Astrocyte (in vitro differentiated cells and primary cell): ENCODE measurements around the gene EPHA7.

Experiments used
- EZH2 ChIP-seq: IDR thresholded peaks from 2 replicates; pipeline ENCODE4 v1.6.1; 2012; ENCODE audit warnings: mild to moderate bottlenecking, low read length, inconsistent platforms; ENCODE audit not compliant: insufficient read depth
- TF ChIP-seq, protein P1 (sequence below): IDR thresholded peaks from 2 replicates; pipeline ENCODE4 v1.5.1; 2011; ENCODE audit warnings: low read depth, mild to moderate bottlenecking, inconsistent platforms, low read length, moderate library complexity; ENCODE audit not compliant: insufficient read depth

DNA sequence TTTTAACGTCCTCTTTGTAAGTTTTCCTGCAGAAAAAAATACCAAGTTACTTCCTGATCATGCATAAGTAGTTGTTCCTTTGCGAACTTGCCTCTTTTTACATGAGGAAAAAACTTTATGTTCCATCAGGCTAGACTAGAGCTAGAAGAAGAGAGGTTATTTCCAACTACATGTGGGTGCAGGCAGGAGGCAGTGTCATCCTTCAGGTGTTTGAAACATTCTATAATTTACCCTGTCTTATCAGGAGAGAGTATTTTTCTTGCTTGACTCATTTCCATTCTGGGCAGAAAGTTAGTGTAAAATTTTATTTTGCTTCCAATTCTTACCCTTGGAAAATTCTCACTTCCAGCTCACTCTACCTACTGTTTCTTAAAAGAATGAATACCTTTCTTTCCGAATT lies 28.5 kb upstream of the EPHA7 start:
- TF ChIP-seq, protein P1, sequence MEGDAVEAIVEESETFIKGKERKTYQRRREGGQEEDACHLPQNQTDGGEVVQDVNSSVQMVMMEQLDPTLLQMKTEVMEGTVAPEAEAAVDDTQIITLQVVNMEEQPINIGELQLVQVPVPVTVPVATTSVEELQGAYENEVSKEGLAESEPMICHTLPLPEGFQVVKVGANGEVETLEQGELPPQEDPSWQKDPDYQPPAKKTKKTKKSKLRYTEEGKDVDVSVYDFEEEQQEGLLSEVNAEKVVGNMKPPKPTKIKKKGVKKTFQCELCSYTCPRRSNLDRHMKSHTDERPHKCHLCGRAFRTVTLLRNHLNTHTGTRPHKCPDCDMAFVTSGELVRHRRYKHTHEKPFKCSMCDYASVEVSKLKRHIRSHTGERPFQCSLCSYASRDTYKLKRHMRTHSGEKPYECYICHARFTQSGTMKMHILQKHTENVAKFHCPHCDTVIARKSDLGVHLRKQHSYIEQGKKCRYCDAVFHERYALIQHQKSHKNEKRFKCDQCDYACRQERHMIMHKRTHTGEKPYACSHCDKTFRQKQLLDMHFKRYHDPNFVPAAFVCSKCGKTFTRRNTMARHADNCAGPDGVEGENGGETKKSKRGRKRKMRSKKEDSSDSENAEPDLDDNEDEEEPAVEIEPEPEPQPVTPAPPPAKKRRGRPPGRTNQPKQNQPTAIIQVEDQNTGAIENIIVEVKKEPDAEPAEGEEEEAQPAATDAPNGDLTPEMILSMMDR: no peak
- no peak for TF ChIP-seq EZH2
